ENCODE results near the gene B4GALNT3.

B4GALNT3 gene

DNA sequence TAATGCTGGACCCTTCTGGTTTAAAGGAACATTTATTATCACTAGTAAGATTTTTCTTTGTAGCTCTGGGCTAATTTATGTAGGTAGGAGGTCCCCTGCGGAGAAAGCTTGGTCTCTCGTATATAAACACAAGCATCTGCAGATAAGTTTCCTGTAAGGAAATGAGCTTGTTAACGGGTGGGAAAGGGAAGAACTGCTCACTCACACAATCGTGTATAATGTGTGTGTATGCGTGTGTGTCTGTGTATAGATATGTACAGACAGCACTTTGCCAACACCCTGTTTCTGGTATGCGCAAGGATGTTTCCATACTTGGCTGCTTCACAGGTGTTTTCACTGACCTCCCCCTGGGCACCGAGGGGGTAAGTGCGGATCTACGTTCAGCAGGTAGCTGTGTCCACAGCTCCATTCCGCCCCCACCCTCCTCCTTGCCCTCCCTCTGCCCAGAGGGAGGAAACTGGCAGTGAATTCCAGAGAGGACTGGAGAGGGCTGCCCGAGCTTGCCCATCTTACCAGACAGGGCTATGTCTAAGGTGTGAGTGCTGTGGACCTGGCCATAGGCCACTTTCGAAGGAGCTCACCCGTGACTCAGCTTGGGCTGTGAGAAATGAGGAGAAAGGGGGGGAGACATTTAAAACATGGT lies 138.3 kb downstream of the B4GALNT3 start:
- Histone ChIP-seq H3K27ac (ENCODE audit: low read depth, low read length, severe bottlenecking) (no peak overlapping the region), H3K36me3 (ENCODE audit: control insufficient read depth, insufficient read depth, low read length) (no peaks in the 10 kb centered on the region), H3K4me1 (ENCODE audit: control insufficient read depth, insufficient read depth, low read length, poor library complexity, severe bottlenecking) (no peaks in the 10 kb centered on the region), H3K4me3 (ENCODE audit: extremely low read depth, insufficient read depth, low read length, poor library complexity, severe bottlenecking) (no peak overlapping the region), H3K9me3 (ENCODE audit: control insufficient read depth, low read length) (no peaks in the 10 kb centered on the region)
- 82 to 96% methylated on average over 8 of the region's 13 CpGs for WGBS, 2 experiments (ENCODE audit: insufficient coverage in 2 of 2)

DNA sequence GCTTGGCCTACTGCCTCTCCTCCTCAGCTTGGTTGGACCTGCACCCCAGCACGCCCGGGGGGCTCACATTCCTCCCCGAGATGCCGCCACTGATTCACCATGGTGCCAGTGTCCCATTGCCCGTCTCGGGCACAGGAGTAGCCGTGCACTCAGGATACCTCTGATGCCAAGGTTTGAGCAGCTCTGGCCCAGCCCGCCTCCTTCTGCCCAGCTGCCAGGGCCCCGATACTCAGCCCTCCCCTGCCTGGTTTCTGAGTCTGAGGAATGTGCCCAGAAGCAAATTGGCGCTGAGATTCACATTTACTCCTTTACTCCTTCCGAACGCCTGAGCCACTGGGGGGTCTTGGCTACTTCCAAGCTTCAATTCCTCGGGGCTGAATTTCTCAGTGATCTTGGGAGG lies 140.0 kb downstream of the B4GALNT3 start:
- Histone ChIP-seq H3K27ac (ENCODE audit: low read depth, low read length, severe bottlenecking) (no peak overlapping the region), H3K36me3 (ENCODE audit: control insufficient read depth, insufficient read depth, low read length) (no peaks in the 10 kb centered on the region), H3K9me3 (ENCODE audit: control insufficient read depth, low read length) (no peaks in the 10 kb centered on the region), H3K4me1 (ENCODE audit: control insufficient read depth, insufficient read depth, low read length, poor library complexity, severe bottlenecking) (no peaks in the 10 kb centered on the region), H3K4me3 (ENCODE audit: extremely low read depth, insufficient read depth, low read length, poor library complexity, severe bottlenecking) (no peak overlapping the region)
- WGBS, 2 experiments (ENCODE audit: insufficient coverage in 2 of 2), result 89 to 92% methylated on average over 8 to 11 of the region's 13 CpGs

DNA sequence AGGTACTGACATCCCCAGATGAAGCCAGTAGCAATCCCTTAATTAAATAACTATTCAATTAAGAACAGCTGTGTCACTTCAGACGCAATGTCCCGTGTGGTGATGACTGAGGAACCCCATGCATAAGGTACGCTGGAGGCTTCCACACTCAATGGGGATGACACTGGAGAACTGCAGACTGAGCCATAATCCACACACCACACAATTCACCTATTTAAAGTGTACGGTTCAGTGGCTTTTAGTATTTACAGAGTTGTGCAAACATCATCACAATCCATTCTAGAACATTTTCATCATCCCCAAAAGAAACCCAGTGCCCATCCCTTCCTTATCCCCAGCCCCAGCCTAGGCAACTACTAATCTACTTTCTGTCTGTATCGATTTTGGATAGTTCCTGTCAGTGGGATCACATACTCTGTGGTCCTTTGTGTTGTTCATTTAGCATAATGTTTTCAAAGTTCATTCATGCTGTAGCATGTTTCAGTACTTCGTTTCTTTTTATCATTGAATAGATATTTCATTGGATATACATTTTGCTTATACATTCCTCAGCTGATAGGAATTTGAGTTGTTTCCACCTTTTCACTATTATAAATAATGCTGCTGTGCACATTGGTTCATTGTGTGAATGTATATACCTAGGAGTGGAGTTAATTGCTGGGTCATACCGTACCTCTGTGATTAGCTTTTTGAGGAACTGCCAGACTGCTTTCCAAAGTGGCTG lies 142.4 kb downstream of the B4GALNT3 start:
- WGBS, 2 experiments (ENCODE audit: insufficient coverage in 2 of 2), result 96 to 100% methylated on average over 4 of the region's 7 CpGs
- no peaks in the 10 kb centered on the region for H3K36me3 ChIP-seq (ENCODE audit: control insufficient read depth, insufficient read depth, low read length)
- H3K27ac ChIP-seq (ENCODE audit: low read depth, low read length, severe bottlenecking), result no peak overlapping the region

DNA sequence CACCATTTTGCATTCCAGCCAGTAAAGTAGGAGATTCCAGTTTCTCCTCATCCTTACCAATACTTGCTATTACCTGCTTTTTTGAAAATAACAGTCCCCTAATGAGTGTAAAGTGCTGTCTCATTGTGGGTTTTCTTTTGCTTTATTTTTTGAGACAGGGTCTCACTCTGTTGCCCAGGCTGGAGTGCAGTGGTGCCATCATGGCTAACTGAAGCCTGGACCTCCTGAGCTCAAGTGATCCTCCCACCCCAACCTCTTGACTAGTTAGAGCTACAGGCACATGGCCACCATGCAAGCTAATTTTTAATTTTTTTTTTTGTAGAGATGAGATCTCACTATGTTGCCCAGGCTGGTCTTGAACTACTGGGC lies 142.9 kb downstream of the B4GALNT3 start:
- Histone ChIP-seq H3K4me1 (ENCODE audit: control insufficient read depth, insufficient read depth, low read length, poor library complexity, severe bottlenecking) (peaks cover 3% of the 10 kb centered on the region), H3K4me3 (ENCODE audit: extremely low read depth, insufficient read depth, low read length, poor library complexity, severe bottlenecking) (no peak overlapping the region), H3K27ac (ENCODE audit: low read depth, low read length, severe bottlenecking) (no peak overlapping the region), H3K36me3 (ENCODE audit: control insufficient read depth, insufficient read depth, low read length) (no peaks in the 10 kb centered on the region), H3K9me3 (ENCODE audit: control insufficient read depth, low read length) (no peaks in the 10 kb centered on the region)

More for the DNA sequence above, 142.4 kb downstream of the B4GALNT3 start:
- Histone ChIP-seq H3K4me3 (ENCODE audit: extremely low read depth, insufficient read depth, low read length, poor library complexity, severe bottlenecking) (no peak overlapping the region), H3K4me1 (ENCODE audit: control insufficient read depth, insufficient read depth, low read length, poor library complexity, severe bottlenecking) (no peaks in the 10 kb centered on the region), H3K9me3 (ENCODE audit: control insufficient read depth, low read length) (no peaks in the 10 kb centered on the region)

DNA sequence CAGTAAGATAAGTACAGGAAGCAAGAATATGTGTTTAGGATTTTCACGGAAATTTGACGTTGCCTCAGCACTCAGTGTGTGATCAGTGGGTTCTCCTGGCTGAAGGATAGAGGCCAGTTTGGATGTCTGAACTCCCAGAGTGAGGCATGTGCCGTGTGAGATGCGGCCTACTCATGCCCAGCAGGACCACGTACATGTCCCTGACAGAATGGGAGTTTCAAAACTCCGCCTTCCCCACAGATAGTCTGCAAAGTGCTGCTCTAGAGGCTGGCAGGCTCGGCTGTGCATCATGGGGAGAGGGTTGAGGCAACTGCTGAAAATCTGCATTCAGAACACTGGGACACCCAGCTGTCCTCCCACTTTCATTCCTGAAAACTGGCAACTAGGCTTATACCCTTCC lies 145.2 kb downstream of the B4GALNT3 start:
- H3K36me3 ChIP-seq (ENCODE audit: control insufficient read depth, insufficient read depth, low read length), result no peaks in the 10 kb centered on the region
- WGBS, 2 experiments (ENCODE audit: insufficient coverage in 2 of 2), result 88 to 89% methylated on average over 6 to 7 of the region's 7 CpGs
- H3K9me3 ChIP-seq (ENCODE audit: control insufficient read depth, low read length), result no peaks in the 10 kb centered on the region
- peaks cover 4% of the 10 kb centered on the region for H3K4me1 ChIP-seq (ENCODE audit: control insufficient read depth, insufficient read depth, low read length, poor library complexity, severe bottlenecking)
- H3K27ac ChIP-seq (ENCODE audit: low read depth, low read length, severe bottlenecking), result no peak overlapping the region
- H3K4me3 ChIP-seq (ENCODE audit: extremely low read depth, insufficient read depth, low read length, poor library complexity, severe bottlenecking), result no peak overlapping the region

DNA sequence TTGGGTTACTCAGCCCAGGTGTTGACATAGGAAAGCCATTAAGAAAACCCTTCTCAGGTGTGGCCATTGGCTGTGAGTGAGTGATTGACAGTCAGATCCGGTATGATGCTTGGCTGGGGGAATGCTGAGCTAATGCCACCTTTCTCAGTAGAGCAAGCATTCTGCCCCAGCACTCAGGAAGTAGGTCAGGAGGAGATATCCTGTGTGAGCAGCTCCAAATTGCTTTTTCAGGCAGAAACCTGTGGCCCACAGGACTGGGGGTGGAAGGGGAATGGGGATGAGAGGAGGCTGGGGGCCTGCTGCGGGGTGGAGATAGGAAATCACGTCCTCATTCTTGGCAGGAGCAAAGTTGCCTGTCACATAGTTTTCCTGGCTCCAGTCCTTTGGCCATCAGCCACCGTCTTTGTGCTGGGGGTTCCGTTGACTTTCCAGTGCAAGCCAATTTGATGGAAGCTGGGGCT lies 147.8 kb downstream of the B4GALNT3 start:
- 82 to 96% methylated on average over 4 to 5 of the region's 5 CpGs for WGBS, 2 experiments (ENCODE audit: insufficient coverage in 2 of 2)
- H3K4me3 ChIP-seq (ENCODE audit: extremely low read depth, insufficient read depth, low read length, poor library complexity, severe bottlenecking), result no peak overlapping the region
- no peaks in the 10 kb centered on the region for H3K9me3 ChIP-seq (ENCODE audit: control insufficient read depth, low read length)
- no peaks in the 10 kb centered on the region for H3K36me3 ChIP-seq (ENCODE audit: control insufficient read depth, insufficient read depth, low read length)
- peaks cover 4% of the 10 kb centered on the region for H3K4me1 ChIP-seq (ENCODE audit: control insufficient read depth, insufficient read depth, low read length, poor library complexity, severe bottlenecking)
- H3K27ac ChIP-seq (ENCODE audit: low read depth, low read length, severe bottlenecking), result no peak overlapping the region

DNA sequence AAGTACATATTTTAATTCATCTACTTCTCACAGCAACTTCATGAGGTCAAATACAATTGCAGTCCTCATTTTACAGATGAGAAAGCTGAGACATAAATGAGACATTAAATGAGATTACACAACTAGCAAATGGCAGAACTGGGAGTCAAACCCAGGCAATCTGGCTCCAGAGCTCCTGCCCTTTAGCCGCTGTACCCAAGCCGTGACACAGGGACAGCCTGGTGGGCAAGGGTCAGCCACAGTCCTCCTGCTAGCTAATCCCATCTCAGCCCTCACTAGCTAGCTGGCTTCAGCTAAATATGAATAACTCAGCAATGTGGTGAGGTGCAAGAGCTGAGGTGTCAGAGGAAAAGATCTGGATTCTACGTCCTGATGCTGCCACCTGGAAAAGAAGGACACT lies 148.7 kb downstream of the B4GALNT3 start:
- Histone ChIP-seq H3K36me3 (ENCODE audit: control insufficient read depth, insufficient read depth, low read length) (no peaks in the 10 kb centered on the region), H3K4me1 (ENCODE audit: control insufficient read depth, insufficient read depth, low read length, poor library complexity, severe bottlenecking) (peaks cover 4% of the 10 kb centered on the region), H3K4me3 (ENCODE audit: extremely low read depth, insufficient read depth, low read length, poor library complexity, severe bottlenecking) (no peak overlapping the region), H3K9me3 (ENCODE audit: control insufficient read depth, low read length) (no peaks in the 10 kb centered on the region), H3K27ac (ENCODE audit: low read depth, low read length, severe bottlenecking) (no peak overlapping the region)
- 89 to 97% methylated on average over 3 of the region's 3 CpGs for WGBS, 2 experiments (ENCODE audit: insufficient coverage in 2 of 2)

DNA sequence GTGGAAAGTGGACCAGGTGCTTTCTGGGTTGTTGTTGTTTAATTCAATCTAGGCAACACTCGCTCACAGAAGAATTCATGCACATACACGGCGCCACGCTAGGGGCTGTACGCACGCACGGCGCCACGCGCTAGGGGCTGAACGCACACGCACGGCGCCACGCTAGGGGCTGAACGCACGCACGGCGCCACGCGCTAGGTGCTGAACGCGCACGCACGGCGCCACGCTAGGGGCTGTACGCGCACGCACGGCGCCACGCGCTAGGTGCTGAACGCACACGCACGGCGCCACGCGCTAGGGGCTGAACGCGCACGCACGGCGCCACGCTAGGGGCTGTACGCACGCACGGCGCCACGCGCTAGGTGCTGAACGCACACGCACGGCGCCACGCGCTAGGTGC lies 149.2 kb downstream of the B4GALNT3 start:
- 96 to 97% methylated on average over 57 to 58 of the region's 58 CpGs for WGBS, 2 experiments (ENCODE audit: insufficient coverage in 2 of 2)
- H3K4me3 ChIP-seq (ENCODE audit: extremely low read depth, insufficient read depth, low read length, poor library complexity, severe bottlenecking), result no peak overlapping the region
- H3K9me3 ChIP-seq (ENCODE audit: control insufficient read depth, low read length), result no peaks in the 10 kb centered on the region
- peaks cover 4% of the 10 kb centered on the region for H3K4me1 ChIP-seq (ENCODE audit: control insufficient read depth, insufficient read depth, low read length, poor library complexity, severe bottlenecking)
- H3K27ac ChIP-seq (ENCODE audit: low read depth, low read length, severe bottlenecking), result no peak overlapping the region
- H3K36me3 ChIP-seq (ENCODE audit: control insufficient read depth, insufficient read depth, low read length), result no peaks in the 10 kb centered on the region

DNA sequence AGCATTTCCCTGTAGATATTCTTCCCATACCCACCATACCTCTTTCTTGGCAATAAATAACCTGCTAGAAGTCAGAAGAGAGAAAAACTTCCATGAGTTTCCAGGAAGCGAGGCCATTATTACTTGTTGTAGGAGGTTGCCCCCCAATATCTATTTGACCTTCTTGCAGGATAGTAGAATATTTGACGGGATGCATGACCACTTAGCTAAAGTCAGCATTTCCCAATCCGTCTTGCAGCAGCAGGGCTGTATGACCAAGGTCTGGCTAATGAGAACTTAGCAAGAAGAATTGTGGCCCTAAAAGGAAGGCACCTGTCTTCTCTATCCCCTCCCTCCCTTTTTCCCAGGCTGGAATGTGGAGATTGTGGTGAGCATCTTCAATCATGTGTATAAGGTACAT lies 152.0 kb downstream of the B4GALNT3 start:
- no peaks in the 10 kb centered on the region for H3K36me3 ChIP-seq (ENCODE audit: control insufficient read depth, insufficient read depth, low read length)
- no peaks in the 10 kb centered on the region for H3K9me3 ChIP-seq (ENCODE audit: control insufficient read depth, low read length)
- 96 to 100% methylated on average over 3 of the region's 3 CpGs for WGBS, 2 experiments (ENCODE audit: insufficient coverage in 2 of 2)
- H3K4me1 ChIP-seq (ENCODE audit: control insufficient read depth, insufficient read depth, low read length, poor library complexity, severe bottlenecking), result peaks cover 9% of the 10 kb centered on the region
- H3K4me3 ChIP-seq (ENCODE audit: extremely low read depth, insufficient read depth, low read length, poor library complexity, severe bottlenecking), result no peak overlapping the region
- no peak overlapping the region for H3K27ac ChIP-seq (ENCODE audit: low read depth, low read length, severe bottlenecking)

DNA sequence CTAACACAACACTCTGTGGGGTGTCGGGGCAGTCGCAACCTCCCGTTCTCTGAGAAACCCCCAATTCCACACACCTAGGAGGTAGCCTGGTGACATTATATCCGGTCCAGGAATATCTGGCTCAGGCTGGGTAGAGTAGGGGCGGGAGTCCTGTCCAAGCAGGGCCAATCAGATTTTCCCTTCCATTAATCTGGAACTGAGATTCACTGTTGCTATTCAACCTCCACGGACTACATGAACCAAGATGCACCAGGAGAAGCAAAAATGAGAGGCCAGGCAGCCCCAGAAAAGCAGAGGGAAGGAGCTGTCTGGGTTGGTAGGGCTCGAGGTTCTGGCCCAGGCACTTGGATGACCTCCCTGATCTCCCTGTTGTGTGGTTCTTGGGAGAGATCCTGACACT lies 152.6 kb downstream of the B4GALNT3 start:
- WGBS, 2 experiments (ENCODE audit: insufficient coverage in 2 of 2), result 92 to 93% methylated on average over 3 to 5 of the region's 7 CpGs
- H3K4me3 ChIP-seq (ENCODE audit: extremely low read depth, insufficient read depth, low read length, poor library complexity, severe bottlenecking), result no peak overlapping the region
- no peak overlapping the region for H3K27ac ChIP-seq (ENCODE audit: low read depth, low read length, severe bottlenecking)
- no peaks in the 10 kb centered on the region for H3K9me3 ChIP-seq (ENCODE audit: control insufficient read depth, low read length)
- peaks cover 9% of the 10 kb centered on the region for H3K4me1 ChIP-seq (ENCODE audit: control insufficient read depth, insufficient read depth, low read length, poor library complexity, severe bottlenecking)
- H3K36me3 ChIP-seq (ENCODE audit: control insufficient read depth, insufficient read depth, low read length), result no peaks in the 10 kb centered on the region

DNA sequence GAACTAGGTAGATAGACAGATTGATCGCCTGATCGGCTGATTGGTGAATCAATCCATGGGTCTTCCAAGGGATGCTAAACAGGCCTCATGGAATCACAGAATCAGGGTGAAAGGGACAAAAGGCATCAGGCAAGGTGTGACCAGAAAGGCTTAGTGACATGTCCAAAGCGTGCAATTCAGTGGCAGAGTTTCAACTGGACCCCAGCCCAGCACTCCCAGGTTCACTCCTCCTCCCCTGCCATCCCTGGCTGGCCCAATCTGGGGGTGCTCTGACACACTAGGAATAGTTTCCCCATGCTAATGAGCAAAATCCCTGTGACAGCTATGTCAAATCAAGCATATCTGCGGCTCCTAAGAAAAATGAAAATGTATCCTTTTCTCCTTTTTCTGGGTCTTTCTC lies 153.1 kb downstream of the B4GALNT3 start:
- Histone ChIP-seq H3K9me3 (ENCODE audit: control insufficient read depth, low read length) (no peaks in the 10 kb centered on the region), H3K4me3 (ENCODE audit: extremely low read depth, insufficient read depth, low read length, poor library complexity, severe bottlenecking) (no peak overlapping the region), H3K36me3 (ENCODE audit: control insufficient read depth, insufficient read depth, low read length) (no peaks in the 10 kb centered on the region), H3K4me1 (ENCODE audit: control insufficient read depth, insufficient read depth, low read length, poor library complexity, severe bottlenecking) (peaks cover 5% of the 10 kb centered on the region), H3K27ac (ENCODE audit: low read depth, low read length, severe bottlenecking) (no peak overlapping the region)
- WGBS, 2 experiments (ENCODE audit: insufficient coverage in 2 of 2), result 91 to 98% methylated on average over 4 of the region's 4 CpGs

Measured in mesodermal cell (in vitro differentiated cells).